GM23248 (cell line): ENCODE data around the gene ZNF385D.

Experiments used
- EZH2 ChIP-seq: fragments of 200-600 bp; sonication (generic); IDR thresholded peaks from 2 replicates; pipeline ENCODE4 v1.6.1; 2018; ENCODE audit warnings: antibody characterized with exemption, mild to moderate bottlenecking; ENCODE audit not compliant: insufficient read depth, poor library complexity, severe bottlenecking
- EZH2phosphoT487 ChIP-seq: fragments of 200-600 bp; sonication (generic); IDR thresholded peaks from 2 replicates; pipeline ENCODE4 v1.6.1; 2018; ENCODE audit warnings: antibody characterized with exemption, moderate library complexity, mild to moderate bottlenecking, low read depth; ENCODE audit not compliant: insufficient read depth

DNA sequence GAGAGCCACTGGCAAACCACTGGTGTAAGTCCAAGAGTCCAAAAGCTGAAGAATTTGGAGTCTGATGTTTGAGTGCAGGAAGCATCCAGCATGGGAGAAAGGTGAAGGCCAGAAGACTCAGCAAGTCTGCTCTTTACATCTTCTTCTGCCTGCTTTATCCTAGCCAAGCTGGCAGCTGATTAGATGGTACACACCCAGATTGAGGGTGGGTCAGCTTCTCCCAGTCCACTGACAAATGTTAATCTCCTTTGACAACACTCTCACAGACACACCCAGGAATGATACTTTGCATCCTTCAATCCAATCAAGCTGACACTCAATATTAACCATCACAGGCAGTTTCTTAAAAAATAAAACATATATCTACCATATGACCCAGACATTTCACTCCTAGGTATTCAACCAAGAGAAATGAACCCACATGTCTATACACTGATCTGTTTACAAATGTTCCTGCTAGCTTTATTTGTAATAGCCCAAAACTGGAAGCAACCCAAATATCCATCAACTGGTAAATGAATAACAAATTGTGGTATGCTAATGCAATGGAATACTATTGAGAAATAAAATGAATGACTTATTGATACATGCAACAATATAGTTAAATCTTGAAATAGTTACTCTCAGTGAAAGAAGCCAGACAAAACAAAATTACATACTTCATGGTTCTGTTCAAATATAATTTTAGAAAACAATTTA lies 373.8 kb downstream of the ZNF385D start:
- TF ChIP-seq EZH2 (no peak), EZH2phosphoT487 (no peak)
